Stimulated activated CD4-positive, alpha-beta T cell treated with anti-CD3 and anti-CD28 coated beads, Interleukin-4, amount 100 ng/mL, for 48 hours (primary cell): ENCODE results near the gene SMIM33.
A peak's percentile ranks its signal among the peaks of the same experiment; 100 is the strongest.
"Not testable (repeated sequence)": the region's sequence is repeated elsewhere in the genome, so short reads cannot be mapped to it uniquely, and the experiment has no call there.

Source experiments
- DNase-seq, 2 donors: peaks; one replicate each; pipeline ENCODE4 v3.0.0-alpha.2; 2020; ENCODE audit warnings: low read depth in 2 of 2

The SMIM33 gene

DNA sequence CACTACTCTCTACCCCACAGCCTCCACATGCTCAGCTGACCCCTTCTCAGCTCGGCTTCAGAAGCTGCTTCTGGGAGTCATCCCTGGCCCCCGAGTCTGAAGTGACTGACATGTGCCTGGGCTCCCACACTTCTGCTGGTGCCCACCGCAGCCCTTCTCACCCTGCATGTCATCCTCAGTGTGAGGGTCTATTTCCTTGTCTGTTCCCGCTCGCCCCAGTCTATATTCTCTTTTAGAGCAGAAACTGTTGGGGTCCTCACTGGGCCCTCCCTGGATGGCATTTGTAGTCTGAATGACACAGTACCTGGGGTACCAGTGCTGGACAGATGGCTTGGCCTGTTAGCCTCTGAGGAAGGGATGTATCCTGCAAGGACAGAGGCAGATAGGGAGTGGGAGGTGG, 13.6 kb upstream of the SMIM33 start:
- no peak for DNase-seq

DNA sequence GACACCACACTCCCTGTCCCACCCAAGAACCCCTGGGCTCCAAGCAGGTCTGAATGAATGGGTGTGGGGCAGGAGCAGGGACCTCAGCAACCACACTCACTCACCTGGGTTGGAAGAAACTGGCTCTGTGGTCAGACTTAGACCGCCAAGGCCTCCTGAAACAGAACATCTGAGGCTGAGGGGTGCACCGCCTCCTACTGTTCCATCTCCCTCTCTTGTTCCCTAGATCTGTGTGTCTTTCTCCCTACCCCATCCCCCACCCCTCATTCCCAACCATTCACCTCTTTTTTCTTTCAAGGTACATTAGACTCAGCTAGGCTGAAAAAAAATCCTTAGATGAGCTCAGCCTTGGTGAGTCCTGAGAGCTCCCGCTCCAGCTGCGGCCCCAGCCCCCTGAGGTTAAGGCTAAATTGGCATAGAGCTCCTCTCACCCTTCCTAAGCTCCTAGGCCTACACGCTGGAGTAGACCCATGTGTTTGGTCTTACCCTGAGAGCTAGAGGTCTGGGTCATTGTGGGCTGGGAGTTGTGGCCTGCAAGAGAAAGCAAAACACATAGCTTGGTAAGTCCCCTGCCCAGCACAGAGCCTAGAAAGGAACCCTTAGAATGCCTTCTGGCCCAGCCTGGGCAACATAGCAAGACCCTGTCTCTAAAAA, 13.0 kb upstream of the SMIM33 start:
- DNase-seq, result no peak

DNA sequence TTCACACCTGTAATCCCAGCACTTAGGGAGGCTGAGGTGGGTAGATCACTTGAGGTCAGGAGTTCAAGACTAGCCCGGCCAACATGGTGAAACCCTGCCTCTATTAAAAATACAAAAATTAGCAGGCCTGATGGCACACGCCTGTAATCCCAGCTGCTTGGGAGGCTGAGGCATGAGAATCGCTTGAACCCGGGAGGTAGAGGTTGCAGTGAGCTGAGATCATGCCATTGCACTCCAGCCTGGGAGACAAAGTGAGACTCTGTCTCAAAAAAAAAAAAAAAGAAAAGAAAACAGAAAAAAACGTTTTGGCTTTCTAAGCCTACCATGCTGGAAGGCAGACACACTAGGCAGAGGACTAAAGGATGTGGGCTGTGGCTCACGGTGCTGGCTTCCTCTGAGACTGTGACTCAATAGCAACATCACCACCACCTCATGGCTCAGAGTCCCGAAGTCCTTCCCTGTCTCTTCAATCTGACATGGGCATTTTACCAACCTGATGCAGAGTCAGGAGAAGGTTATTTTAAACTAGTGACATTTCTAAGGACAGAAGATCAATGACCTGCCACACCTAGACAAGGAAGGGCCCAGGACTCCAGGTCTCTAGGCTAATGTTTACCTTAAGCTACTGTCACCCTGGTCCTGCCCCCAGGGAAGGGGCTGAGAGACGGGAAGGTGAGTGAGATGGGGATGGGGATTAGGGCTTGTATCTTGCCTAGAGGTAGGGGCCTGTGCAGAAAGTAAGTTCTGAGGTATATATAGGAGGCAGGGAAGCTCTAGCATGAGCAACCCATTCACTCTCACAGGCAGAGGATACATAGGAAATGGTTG, 12.0 kb upstream of the SMIM33 start:
- DNase-seq, result peak; percentile 51 to 74

DNA sequence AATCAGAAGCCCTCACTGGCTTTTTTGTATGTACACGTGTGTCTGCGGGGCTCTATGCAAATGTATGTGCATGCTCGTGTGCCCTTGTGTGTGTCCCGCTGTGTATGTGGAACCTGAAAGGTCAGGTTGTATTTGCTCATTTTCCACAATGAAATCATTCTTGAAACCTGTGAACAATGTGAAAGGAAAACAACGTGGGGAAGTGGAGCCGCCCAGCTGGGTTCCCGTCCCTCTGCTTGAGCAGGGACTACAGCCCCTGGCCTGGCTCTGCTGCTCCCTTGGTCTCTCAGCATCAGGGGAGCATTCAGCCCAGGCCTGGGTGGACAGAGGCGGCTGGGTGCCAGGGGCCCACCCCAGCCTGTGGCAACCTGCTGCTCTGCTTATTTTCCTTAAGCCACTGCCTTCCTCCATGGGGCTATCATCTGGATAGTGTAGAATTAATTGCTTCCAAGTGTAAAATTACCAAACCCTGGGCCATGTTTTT, 11.3 kb upstream of the SMIM33 start:
- no peak for DNase-seq

DNA sequence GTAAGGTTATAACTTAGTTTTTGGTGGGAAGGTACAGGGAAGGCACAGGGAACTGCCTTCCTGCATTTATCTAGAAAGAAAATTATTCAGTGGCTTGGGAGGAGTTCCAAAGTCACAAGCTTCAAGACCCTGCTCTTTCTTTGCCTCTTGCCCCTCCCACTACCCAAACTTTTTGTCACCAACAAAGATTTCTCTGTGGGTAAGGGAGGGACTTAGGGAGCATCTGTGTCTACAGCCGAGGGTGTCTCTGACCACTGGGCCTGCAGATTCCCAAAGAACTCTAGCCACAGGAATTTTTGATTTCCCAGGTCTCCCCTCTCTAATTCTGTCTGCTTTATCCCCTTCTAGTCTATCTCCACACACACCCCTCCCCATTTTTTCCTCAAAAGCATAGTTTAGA, 10.3 kb upstream of the SMIM33 start:
- no peak for DNase-seq

DNA sequence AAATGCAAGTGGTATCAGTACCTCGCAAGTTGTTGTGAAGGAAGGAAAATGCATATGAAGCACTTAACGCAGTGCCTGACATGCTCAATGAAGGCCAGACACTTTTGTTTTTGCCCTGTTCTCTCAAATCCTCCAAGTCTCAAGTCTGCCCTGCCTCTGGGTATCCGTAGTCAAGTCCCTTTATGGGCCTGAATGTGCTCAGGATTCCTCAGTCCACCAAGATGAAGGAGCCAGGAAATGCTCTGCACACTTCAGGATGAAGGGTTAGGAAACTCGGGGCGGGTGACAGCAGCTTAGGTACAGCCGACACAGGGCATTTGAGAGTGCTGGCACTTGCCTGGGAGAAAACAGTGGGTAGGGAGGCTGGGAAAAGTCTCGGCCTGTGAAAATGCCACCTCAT, 9.6 kb upstream of the SMIM33 start:
- DNase-seq, result no peak

DNA sequence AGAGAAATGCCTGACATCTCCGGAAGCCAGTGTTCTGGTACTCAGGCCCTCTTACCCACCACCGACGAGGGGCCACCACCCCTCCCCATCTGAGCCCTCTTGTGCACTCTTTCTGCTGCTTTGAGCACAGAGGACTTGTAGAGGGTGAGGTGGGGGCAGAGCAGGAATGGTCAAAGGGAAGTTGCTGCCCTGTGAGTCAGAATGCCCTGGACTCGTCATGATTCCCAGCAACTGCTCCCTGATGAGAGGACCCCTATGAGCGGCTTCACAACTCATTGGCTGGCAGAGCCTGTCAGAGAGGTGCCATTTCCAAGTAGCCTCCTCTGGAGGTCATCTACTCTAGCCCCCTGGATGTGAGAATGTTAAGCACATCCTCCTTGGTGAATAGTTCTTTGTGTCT, 9.1 kb upstream of the SMIM33 start:
- no peak for DNase-seq

DNA sequence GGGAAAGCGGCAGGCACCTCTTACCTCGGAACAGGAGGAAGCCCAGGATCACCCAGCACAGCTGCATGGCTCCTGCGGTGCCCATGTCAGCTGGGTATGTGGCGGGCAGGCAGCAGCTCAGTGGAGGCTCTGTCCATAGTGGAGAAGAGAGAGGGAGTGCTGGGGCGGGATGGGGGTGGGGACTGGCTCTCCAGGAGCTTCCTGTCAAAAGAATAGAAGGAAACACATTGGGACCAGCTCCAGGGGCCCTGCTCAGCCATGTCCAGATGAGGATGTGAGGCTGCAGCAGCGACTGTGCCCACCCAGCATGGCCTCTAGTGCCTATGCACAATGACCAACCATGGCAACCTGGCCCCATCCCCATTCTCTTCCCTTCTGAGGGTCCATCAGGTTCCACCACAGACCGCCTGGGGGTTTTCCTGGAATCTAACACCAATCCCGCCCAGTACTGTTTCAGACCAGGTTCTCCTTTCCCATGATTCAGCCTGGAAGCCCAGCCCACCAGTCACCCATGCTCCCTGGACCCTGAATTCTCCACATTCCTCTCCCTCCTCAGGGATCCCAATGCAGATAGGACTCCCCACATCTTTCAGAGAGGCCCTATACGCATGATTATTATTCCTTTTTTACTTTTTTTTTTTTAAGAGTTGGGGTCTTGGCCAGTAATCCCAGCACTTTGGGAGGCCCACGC, 8.1 kb upstream of the SMIM33 start, which contains the start of gene ECSCR:
TSS of gene ECSCR (minus strand) at position 158 of the 691 bp plus-strand sequence. CDS start at position 85, 73 bp downstream.
- no peak for DNase-seq

DNA sequence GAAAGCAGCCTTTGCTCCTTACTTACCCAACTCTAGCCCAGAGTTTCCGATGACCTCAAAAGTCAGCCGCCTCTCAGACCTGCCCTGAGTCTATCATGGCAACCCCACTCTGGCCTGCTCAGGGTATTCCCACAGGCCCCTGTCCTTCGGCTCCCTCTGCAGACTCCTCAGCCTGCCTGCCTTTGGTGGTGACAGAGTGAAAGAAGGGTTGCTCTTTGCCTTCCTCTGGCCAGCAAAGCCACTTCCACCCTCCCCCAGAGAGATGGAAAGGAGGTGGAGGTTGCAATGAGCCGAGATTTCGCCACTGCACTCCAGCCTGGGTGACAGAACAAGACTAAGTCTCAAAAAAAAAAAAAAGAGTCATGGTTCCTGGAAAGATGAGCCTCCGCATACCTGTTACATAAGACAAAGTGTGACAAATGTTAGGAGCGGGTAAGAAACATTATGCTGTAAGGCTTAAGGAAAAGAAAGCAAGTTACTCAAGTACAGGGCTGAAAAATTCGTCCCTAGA, 2.3 kb upstream of the SMIM33 start:
- no peak for DNase-seq

DNA sequence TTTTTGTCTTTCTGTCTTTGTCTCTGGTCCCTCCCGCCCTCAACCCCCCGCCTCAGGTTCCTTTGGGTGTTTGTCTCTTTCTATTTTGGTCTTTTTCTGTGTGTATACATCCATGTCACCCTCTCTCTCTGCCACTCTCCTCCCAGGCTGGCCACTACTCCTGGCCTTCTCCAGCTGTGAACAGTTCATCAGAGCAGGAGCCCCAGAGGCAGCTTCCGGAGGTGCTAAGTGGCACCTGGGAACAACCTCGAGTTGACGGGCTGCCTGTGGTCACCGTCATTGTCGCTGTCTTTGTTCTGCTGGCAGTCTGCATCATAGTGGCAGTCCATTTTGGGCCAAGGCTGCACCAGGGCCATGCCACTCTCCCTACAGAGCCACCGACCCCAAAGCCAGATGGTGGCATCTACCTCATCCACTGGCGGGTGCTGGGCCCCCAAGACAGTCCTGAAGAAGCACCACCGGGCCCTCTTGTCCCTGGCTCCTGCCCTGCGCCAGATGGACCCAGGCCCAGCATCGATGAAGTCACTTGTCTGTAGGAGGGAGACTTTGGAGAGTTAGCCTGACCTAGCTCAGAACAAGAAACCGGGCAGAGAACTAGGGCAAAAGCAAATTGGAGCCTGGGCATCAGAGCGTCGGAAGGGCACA, 1.7 kb downstream of the SMIM33 start:
- DNase-seq, result no peak

DNA sequence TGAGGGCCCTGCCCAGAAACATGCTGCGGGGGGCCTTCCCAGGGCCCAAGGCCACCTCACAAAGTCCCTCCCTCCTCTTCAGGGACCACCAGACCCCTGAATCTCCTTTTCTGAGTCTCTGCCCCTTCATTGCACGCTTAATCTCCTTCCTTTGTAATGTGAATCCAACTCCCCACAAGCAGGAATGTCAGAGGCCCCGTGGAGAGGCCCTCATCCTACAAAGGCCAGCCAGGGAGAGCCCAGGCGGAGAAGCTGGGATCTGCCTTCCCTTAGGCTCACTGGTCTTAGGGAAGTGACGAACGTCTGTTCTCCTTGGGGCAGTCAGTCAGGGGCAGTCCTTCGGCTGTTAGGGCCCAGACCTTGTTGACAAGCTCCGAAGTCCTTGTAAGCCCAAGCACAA, 2.3 kb downstream of the SMIM33 start:
- DNase-seq, result no peak

DNA sequence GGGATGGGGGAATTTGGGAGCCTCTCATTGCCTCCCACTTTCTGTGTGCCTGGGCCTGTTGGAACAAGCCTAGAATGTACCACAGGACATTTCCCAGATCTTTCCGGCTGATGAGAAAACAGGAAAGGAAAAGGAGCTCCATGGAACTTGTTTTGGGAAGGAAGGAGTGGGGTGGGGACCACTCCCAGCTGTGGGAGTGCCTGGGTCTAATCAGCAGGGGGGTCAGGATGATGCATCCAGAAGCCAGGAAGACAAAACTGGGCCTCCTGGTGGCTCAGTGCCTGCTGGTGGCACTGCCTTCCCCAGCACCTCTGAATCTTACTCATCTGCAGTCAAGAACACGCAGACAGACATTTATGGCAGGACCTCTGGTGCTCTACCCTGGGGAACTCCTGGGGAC, 2.8 kb downstream of the SMIM33 start:
- DNase-seq, result no peak

DNA sequence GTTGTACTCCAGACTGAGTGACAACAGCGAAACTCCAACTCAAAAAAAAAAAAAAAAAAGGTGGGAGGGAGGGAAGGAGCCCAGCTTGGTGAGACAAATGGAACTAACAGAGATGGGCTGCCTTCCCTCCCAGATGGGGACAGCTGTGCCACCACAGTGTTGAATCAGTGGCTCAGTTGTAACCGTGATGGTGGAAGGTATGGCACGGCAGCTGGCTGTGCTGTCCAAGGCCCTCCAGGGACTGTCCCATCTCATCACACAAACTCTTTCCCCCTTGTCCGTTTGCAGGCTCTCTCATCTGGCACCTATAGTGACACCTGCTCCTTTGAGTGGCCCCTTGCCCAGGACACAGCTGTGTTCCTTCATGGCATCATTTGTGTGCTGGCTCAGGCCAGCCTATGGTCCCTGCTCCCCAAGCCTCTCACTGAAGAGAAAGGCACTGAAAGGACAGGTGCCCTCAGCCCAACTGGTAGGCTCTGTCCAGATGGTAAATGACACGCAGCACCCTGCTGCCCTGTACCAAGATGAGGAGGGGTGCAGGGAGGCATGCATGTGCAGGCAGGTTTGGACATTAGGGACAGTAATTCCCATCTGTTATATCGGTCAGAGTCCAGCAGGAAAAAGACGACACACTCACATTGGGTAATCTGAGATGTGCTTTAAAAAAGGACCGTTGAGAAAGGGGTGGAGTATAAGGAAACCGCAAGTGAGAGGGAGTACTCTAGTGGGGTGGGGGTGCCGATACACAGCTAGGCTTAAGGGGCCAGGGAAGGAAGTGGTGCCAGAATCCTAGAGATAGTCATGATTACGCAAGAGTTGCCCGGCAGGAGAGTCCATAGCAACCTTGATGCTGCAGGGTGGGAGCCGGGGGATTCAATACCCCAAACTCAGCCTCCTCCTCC, 4.3 kb downstream of the SMIM33 start:
- DNase-seq, result no peak

DNA sequence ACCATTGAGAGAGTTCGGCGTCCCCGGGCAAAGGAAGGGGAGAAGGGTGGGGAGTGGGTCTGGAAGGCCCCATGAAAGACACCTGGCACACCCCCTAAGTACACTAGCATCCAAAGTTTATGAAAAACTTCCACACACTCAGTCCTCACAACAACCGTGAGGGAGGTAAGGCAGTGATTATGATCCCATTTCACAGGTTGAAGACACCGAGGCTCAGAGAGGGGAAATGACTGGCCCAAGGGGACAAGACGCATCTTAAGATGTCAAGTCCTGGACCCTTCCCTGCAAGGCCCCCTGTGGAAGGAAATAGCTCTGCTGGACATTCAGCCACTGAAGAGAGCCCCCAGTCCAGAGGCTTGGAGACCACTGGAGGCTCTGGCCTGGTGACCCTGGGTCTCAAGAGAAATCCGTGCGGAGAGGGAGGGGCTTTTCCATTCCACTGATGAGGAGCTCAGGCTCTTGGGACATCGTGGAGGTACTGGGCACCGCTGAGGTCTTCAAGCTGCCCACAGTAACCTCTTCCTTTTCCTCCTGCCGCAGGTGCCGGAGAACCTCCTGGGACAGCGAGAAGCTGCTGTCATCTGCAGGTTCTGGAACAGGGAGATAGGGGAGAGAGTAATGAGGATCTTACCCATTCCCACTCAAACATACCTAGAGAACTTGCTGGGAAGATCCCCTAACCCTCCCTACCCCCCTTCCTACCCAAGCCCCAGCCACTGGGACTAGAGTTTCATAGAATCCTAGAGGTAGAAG, 5.2 kb downstream of the SMIM33 start:
- no peak for DNase-seq

DNA sequence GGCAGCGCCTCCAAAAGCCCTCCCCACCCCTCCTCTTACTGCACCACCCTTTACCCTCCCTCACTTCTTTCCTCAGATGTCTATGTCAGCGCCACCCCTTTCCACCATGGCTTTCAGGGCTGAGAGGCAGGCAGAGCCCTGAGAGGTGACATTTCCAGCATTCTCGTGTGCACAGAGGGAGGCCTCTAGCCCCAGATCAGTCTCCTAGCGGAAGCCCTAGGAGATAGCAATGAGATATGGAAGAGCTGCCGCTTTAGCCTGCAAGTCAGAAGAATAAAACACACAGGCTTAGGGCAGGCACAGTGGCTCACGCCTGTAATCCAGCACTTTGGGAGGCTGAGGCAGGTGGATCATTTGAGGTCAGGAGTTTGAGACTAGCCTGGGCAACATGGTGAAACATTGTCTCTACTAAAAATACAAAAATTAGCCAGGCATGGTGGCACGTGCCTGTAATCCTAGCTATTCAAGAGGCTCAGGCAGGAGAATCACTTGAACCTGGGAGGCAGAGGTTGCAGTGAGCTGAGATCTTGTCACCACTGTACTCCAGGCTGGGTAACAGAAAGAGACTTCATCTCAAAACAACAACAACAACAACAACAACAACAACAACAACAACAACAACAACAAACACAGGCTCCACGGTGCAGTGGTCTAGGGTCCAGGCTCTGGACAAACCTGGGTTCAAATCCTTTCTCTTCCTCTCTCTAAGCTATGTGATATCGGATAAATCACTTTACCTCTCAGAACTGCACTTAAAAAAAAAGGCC, 8.0 kb downstream of the SMIM33 start:
- not testable (repeated sequence) for DNase-seq

DNA sequence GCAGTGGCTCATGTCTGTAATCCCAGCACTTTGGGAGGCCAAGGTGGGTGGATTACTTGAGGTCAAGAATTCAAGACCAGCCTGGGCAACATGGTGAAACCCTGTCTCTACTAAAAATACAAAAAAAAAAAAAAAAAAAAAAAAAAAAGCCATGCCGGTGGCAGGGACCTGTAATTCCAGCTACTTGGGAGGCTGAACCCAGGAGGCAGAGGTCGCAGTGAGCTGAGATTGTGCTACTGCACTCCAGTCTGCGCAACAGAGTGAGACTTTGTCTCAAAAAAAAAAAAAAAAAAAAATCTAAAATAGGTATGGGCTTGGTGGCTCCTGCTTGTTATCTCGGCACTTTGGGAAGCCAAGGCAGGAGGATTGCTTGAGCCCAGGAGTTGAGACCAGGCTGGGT, 8.9 kb downstream of the SMIM33 start:
- DNase-seq, result not testable (repeated sequence)

DNA sequence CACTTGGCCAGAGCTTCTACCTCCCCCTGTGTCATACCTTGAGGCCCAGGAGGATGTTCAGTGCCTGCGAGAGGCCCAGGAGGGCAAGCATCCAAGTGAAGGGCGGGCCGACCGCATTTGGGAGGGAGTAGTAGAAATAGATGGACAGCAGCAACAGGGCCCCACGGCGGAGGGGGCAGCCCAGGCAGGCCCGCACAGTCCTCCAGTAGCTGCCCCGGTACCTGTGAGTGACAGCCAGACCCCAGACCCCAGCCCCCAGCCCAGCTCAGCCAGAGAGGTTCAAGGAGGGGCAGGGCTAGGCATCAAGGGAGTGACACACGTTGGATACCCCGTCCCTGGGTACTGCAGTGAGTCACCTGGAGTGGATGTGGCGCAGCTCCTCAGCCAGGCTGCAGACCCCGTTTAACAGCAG, 10.3 kb downstream of the SMIM33 start:
- no peak for DNase-seq

DNA sequence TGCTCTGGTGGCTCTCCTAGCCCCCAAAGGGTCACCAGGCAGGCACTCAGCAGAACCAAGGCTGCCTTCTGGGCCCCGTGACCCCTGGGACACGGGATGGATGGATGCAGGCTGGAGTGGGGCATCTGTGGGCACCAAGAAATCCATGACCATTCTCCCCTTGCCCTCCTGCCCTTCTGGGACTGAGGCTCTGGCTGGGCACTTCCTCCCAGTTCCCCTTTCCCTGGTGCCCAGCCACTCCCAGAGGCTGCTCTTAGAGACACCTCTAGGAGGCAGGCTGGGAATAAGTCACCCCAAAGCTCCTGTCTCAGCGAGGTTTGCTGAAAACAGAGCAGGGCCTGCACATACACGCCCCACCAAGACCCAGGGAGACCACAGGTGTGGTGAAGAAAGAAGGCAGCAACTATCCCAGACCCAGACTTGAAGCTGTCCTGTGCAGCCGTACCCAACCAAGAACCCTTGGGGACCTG, 10.8 kb downstream of the SMIM33 start:
- DNase-seq, result no peak
